Activated T-cell treated with anti-CD3 and anti-CD28 coated beads, Interleukin-2, amount 50 U/mL, for 4 hours (primary cell): ENCODE measurements around the gene AFAP1. TPM values are rescaled to one million over a fixed set of nuclear protein-coding genes. Genes with fewer than 3 reads are reported as not detected.

Source experiments
- ATAC-seq, 2 donors: fragments of 200-7000 bp; cut with Tn5 transposase; one replicate each; pipeline ENCODE4 v1.10.0; 2021
- DNase-seq: peaks from one replicate; pipeline ENCODE4 v3.0.0-alpha.2; 2020
- H3K27me3 Mint-ChIP-seq: one replicate; pipeline ENCODE4 v1.8.0; 2021; ENCODE audit warnings: low read depth, mixed read lengths
- H3K36me3 Mint-ChIP-seq: one replicate; pipeline ENCODE4 v1.8.0; 2022; ENCODE audit warnings: mixed read lengths; ENCODE audit not compliant: insufficient read depth
- H3K4me1 Mint-ChIP-seq: one replicate; pipeline ENCODE4 v1.8.0; 2021; ENCODE audit warnings: low read depth, mixed read lengths
- H3K4me3 Mint-ChIP-seq: one replicate; pipeline ENCODE4 v1.8.0; 2021; ENCODE audit warnings: mild to moderate bottlenecking, moderate library complexity, mixed read lengths
- H3K9me3 Mint-ChIP-seq: one replicate; pipeline ENCODE4 v1.8.0; 2021; ENCODE audit warnings: mixed read lengths
- total RNA-seq, 3 donors: library from RNA; stranded (reverse); gene quantifications; one replicate each; pipeline ENCODE4 v1.2.1, GENCODE V29; 2021

The AFAP1 gene
- total RNA-seq, 3 donors from 2014 or later: 13.1 to 17.7 (median 14.7) TPM

- H3K4me1 Mint-ChIP-seq: peaks cover 46% of the 10 kb centered on the region
- ATAC-seq (no peak), DNase-seq (no peak)
- H3K4me3 Mint-ChIP-seq: no peak overlapping the region
- no peaks in the 10 kb centered on the region for H3K27me3 Mint-ChIP-seq
- H3K36me3 Mint-ChIP-seq: no peaks in the 10 kb centered on the region
- H3K9me3 Mint-ChIP-seq: no peaks in the 10 kb centered on the region
Observed at GRCh38 chr4:7962609-7963508, 23.2 kb upstream of the AFAP1 start.

GRCh38 chr4:7960790-7961655 is 21.4 kb upstream of the AFAP1 start:
- Mint-ChIP-seq H3K9me3 (no peaks in the 10 kb centered on the region), H3K4me3 (no peak overlapping the region), H3K4me1 (peaks cover 38% of the 10 kb centered on the region), H3K27me3 (peaks cover 1% of the 10 kb centered on the region), H3K36me3 (no peaks in the 10 kb centered on the region)
- ATAC-seq (peak; percentile 83 to 88), DNase-seq (peak; percentile 42)

- Mint-ChIP-seq H3K9me3 (no peaks in the 10 kb centered on the region), H3K4me3 (no peak overlapping the region), H3K36me3 (no peaks in the 10 kb centered on the region), H3K27me3 (peaks cover 1% of the 10 kb centered on the region), H3K4me1 (peaks cover 30% of the 10 kb centered on the region)
- no peak for DNase-seq
- ATAC-seq: peak; percentile 60 to 66
Observed at GRCh38 chr4:7960017-7960789, 20.5 kb upstream of the AFAP1 start.

GRCh38 chr4:7959078-7959477 is 19.4 kb upstream of the AFAP1 start:
- Mint-ChIP-seq H3K4me1 (peaks cover 22% of the 10 kb centered on the region), H3K27me3 (peaks cover 1% of the 10 kb centered on the region), H3K9me3 (no peaks in the 10 kb centered on the region), H3K4me3 (no peak overlapping the region), H3K36me3 (no peaks in the 10 kb centered on the region)
- no peak for DNase-seq
- ATAC-seq: no peak

- H3K9me3 Mint-ChIP-seq: no peaks in the 10 kb centered on the region
- H3K27me3 Mint-ChIP-seq: peaks cover 1% of the 10 kb centered on the region
- no peaks in the 10 kb centered on the region for H3K36me3 Mint-ChIP-seq
- no peak for ATAC-seq
- H3K4me3 Mint-ChIP-seq: no peak overlapping the region
- DNase-seq: no peak
- H3K4me1 Mint-ChIP-seq: peaks cover 14% of the 10 kb centered on the region
Observed at GRCh38 chr4:7956934-7957656, 17.4 kb upstream of the AFAP1 start.

GRCh38 chr4:7956270-7956808 is 16.7 kb upstream of the AFAP1 start:
- Mint-ChIP-seq H3K27me3 (peaks cover 1% of the 10 kb centered on the region), H3K36me3 (no peaks in the 10 kb centered on the region)

GRCh38 chr4:7955393-7955792 is 15.7 kb upstream of the AFAP1 start:
- Mint-ChIP-seq H3K4me3 (no peak overlapping the region), H3K27me3 (peaks cover 1% of the 10 kb centered on the region)
- ATAC-seq: no peak

More at GRCh38 chr4:7956270-7956808, 16.7 kb upstream of the AFAP1 start:
- ATAC-seq (no peak), DNase-seq (no peak)
- peaks cover 12% of the 10 kb centered on the region for H3K4me1 Mint-ChIP-seq
- peaks cover 1% of the 10 kb centered on the region for H3K9me3 Mint-ChIP-seq
- H3K4me3 Mint-ChIP-seq: no peak overlapping the region

GRCh38 chr4:7952615-7953014 is 13.0 kb upstream of the AFAP1 start:
- H3K27me3 Mint-ChIP-seq: peaks cover 4% of the 10 kb centered on the region
- DNase-seq: no peak
- no peak for ATAC-seq
- H3K4me1 Mint-ChIP-seq: peaks cover 10% of the 10 kb centered on the region
- peaks cover 5% of the 10 kb centered on the region for H3K9me3 Mint-ChIP-seq
- no peaks in the 10 kb centered on the region for H3K36me3 Mint-ChIP-seq
- no peak overlapping the region for H3K4me3 Mint-ChIP-seq

More at GRCh38 chr4:7955393-7955792, 15.7 kb upstream of the AFAP1 start:
- Mint-ChIP-seq H3K9me3 (peaks cover 5% of the 10 kb centered on the region), H3K36me3 (no peaks in the 10 kb centered on the region), H3K4me1 (peaks cover 3% of the 10 kb centered on the region)
- no peak for DNase-seq

- peaks cover 10% of the 10 kb centered on the region for H3K4me1 Mint-ChIP-seq
- H3K27me3 Mint-ChIP-seq: peaks cover 13% of the 10 kb centered on the region
- DNase-seq (no peak), ATAC-seq (no peak)
- H3K9me3 Mint-ChIP-seq: peaks cover 5% of the 10 kb centered on the region
- no peaks in the 10 kb centered on the region for H3K36me3 Mint-ChIP-seq
- no peak overlapping the region for H3K4me3 Mint-ChIP-seq
Observed at GRCh38 chr4:7950301-7951092, 10.8 kb upstream of the AFAP1 start.

GRCh38 chr4:7949759-7950158 is 10.1 kb upstream of the AFAP1 start:
- ATAC-seq (no peak), DNase-seq (no peak)
- H3K4me3 Mint-ChIP-seq: no peak overlapping the region
- no peaks in the 10 kb centered on the region for H3K36me3 Mint-ChIP-seq
- H3K27me3 Mint-ChIP-seq: peaks cover 13% of the 10 kb centered on the region
- peaks cover 5% of the 10 kb centered on the region for H3K9me3 Mint-ChIP-seq
- H3K4me1 Mint-ChIP-seq: peaks cover 10% of the 10 kb centered on the region

GRCh38 chr4:7947927-7948326 is 8.3 kb upstream of the AFAP1 start:
- peak; percentile 43 to 75 for ATAC-seq
- peaks cover 10% of the 10 kb centered on the region for H3K4me1 Mint-ChIP-seq
- DNase-seq: no peak
- H3K27me3 Mint-ChIP-seq: peaks cover 15% of the 10 kb centered on the region
- no peak overlapping the region for H3K4me3 Mint-ChIP-seq
- no peaks in the 10 kb centered on the region for H3K36me3 Mint-ChIP-seq
- peaks cover 5% of the 10 kb centered on the region for H3K9me3 Mint-ChIP-seq

GRCh38 chr4:7945709-7946380 is 6.2 kb upstream of the AFAP1 start:
- Mint-ChIP-seq H3K36me3 (no peaks in the 10 kb centered on the region), H3K4me1 (peaks cover 12% of the 10 kb centered on the region), H3K9me3 (no peaks in the 10 kb centered on the region), H3K4me3 (no peak overlapping the region), H3K27me3 (peaks cover 15% of the 10 kb centered on the region)
- no peak for ATAC-seq
- DNase-seq: no peak
